ENCODE measurements around the gene PKD1L1.

PKD1L1 gene

GRCh38 chr7:47908720-47909119 is 39.5 kb downstream of the PKD1L1 start:
- no peak overlapping the region for H3K27ac Mint-ChIP-seq
- H3K4me3 Mint-ChIP-seq, result no peak overlapping the region
- H3K4me1 Mint-ChIP-seq (ENCODE audit: low read depth), result no peaks in the 10 kb centered on the region
- H3K36me3 Mint-ChIP-seq (ENCODE audit: low read depth), result no peaks in the 10 kb centered on the region
- peaks cover 4% of the 10 kb centered on the region for H3K27me3 Mint-ChIP-seq
- H3K9me3 Mint-ChIP-seq, result no peaks in the 10 kb centered on the region

GRCh38 chr7:47907981-47908616 is 40.2 kb downstream of the PKD1L1 start:
- H3K27ac Mint-ChIP-seq, result no peak overlapping the region
- H3K27me3 Mint-ChIP-seq, result peaks cover 4% of the 10 kb centered on the region
- H3K9me3 Mint-ChIP-seq, result no peaks in the 10 kb centered on the region
- no peaks in the 10 kb centered on the region for H3K36me3 Mint-ChIP-seq (ENCODE audit: low read depth)
- no peak overlapping the region for H3K4me3 Mint-ChIP-seq
- H3K4me1 Mint-ChIP-seq (ENCODE audit: low read depth), result no peaks in the 10 kb centered on the region

- Mint-ChIP-seq H3K9me3 (no peaks in the 10 kb centered on the region), H3K4me3 (no peak overlapping the region), H3K4me1 (ENCODE audit: low read depth) (no peaks in the 10 kb centered on the region), H3K27ac (no peak overlapping the region), H3K27me3 (peaks cover 4% of the 10 kb centered on the region), H3K36me3 (ENCODE audit: low read depth) (no peaks in the 10 kb centered on the region)
Observed at GRCh38 chr7:47906883-47907282, 41.4 kb downstream of the PKD1L1 start.

- Mint-ChIP-seq H3K27ac (no peak overlapping the region), H3K36me3 (ENCODE audit: low read depth) (no peaks in the 10 kb centered on the region), H3K27me3 (no peaks in the 10 kb centered on the region), H3K9me3 (no peaks in the 10 kb centered on the region), H3K4me1 (ENCODE audit: low read depth) (no peaks in the 10 kb centered on the region), H3K4me3 (no peak overlapping the region)
Observed at GRCh38 chr7:47905076-47905920, 43.0 kb downstream of the PKD1L1 start.

GRCh38 chr7:47902013-47902412 is 46.3 kb downstream of the PKD1L1 start:
- H3K4me1 Mint-ChIP-seq (ENCODE audit: low read depth), result no peaks in the 10 kb centered on the region
- no peak overlapping the region for H3K4me3 Mint-ChIP-seq
- no peaks in the 10 kb centered on the region for H3K9me3 Mint-ChIP-seq
- H3K27ac Mint-ChIP-seq, result no peak overlapping the region
- H3K27me3 Mint-ChIP-seq, result no peaks in the 10 kb centered on the region
- no peaks in the 10 kb centered on the region for H3K36me3 Mint-ChIP-seq (ENCODE audit: low read depth)

GRCh38 chr7:47901542-47901941 is 46.7 kb downstream of the PKD1L1 start:
- H3K27ac Mint-ChIP-seq, result no peak overlapping the region
- no peak overlapping the region for H3K4me3 Mint-ChIP-seq
- H3K4me1 Mint-ChIP-seq (ENCODE audit: low read depth), result no peaks in the 10 kb centered on the region
- no peaks in the 10 kb centered on the region for H3K9me3 Mint-ChIP-seq
- no peaks in the 10 kb centered on the region for H3K36me3 Mint-ChIP-seq (ENCODE audit: low read depth)
- H3K27me3 Mint-ChIP-seq, result no peaks in the 10 kb centered on the region

- Mint-ChIP-seq H3K36me3 (ENCODE audit: low read depth) (no peaks in the 10 kb centered on the region), H3K4me1 (ENCODE audit: low read depth) (no peaks in the 10 kb centered on the region), H3K27me3 (no peaks in the 10 kb centered on the region), H3K4me3 (no peak overlapping the region), H3K27ac (no peak overlapping the region), H3K9me3 (no peaks in the 10 kb centered on the region)
Observed at GRCh38 chr7:47897831-47898230, 50.4 kb downstream of the PKD1L1 start.

GRCh38 chr7:47896809-47897423 is 51.4 kb downstream of the PKD1L1 start:
- Mint-ChIP-seq H3K27ac (no peak overlapping the region), H3K4me3 (no peak overlapping the region), H3K9me3 (no peaks in the 10 kb centered on the region), H3K4me1 (ENCODE audit: low read depth) (no peaks in the 10 kb centered on the region), H3K27me3 (no peaks in the 10 kb centered on the region), H3K36me3 (ENCODE audit: low read depth) (no peaks in the 10 kb centered on the region)

- no peaks in the 10 kb centered on the region for H3K27me3 Mint-ChIP-seq
- no peaks in the 10 kb centered on the region for H3K9me3 Mint-ChIP-seq
- no peaks in the 10 kb centered on the region for H3K36me3 Mint-ChIP-seq (ENCODE audit: low read depth)
- no peak overlapping the region for H3K27ac Mint-ChIP-seq
- no peak overlapping the region for H3K4me3 Mint-ChIP-seq
- H3K4me1 Mint-ChIP-seq (ENCODE audit: low read depth), result no peaks in the 10 kb centered on the region
Observed at GRCh38 chr7:47895026-47895425, 53.2 kb downstream of the PKD1L1 start.

GRCh38 chr7:47893721-47894365 is 54.4 kb downstream of the PKD1L1 start:
- Mint-ChIP-seq H3K4me3 (no peak overlapping the region), H3K9me3 (no peaks in the 10 kb centered on the region), H3K27me3 (no peaks in the 10 kb centered on the region), H3K4me1 (ENCODE audit: low read depth) (no peaks in the 10 kb centered on the region), H3K27ac (no peak overlapping the region), H3K36me3 (ENCODE audit: low read depth) (no peaks in the 10 kb centered on the region)

- Mint-ChIP-seq H3K36me3 (ENCODE audit: low read depth) (no peaks in the 10 kb centered on the region), H3K27ac (no peak overlapping the region), H3K9me3 (no peaks in the 10 kb centered on the region), H3K4me3 (no peak overlapping the region), H3K27me3 (no peaks in the 10 kb centered on the region), H3K4me1 (ENCODE audit: low read depth) (no peaks in the 10 kb centered on the region)
Observed at GRCh38 chr7:47893238-47893637, 55.0 kb downstream of the PKD1L1 start.

GRCh38 chr7:47890606-47891005 is 57.7 kb downstream of the PKD1L1 start:
- no peak overlapping the region for H3K4me3 Mint-ChIP-seq
- H3K4me1 Mint-ChIP-seq (ENCODE audit: low read depth), result no peaks in the 10 kb centered on the region
- H3K9me3 Mint-ChIP-seq, result no peaks in the 10 kb centered on the region
- no peaks in the 10 kb centered on the region for H3K27me3 Mint-ChIP-seq
- no peak overlapping the region for H3K27ac Mint-ChIP-seq
- H3K36me3 Mint-ChIP-seq (ENCODE audit: low read depth), result no peaks in the 10 kb centered on the region

- Mint-ChIP-seq H3K9me3 (no peaks in the 10 kb centered on the region), H3K27ac (no peak overlapping the region), H3K4me1 (ENCODE audit: low read depth) (no peaks in the 10 kb centered on the region), H3K27me3 (no peaks in the 10 kb centered on the region), H3K36me3 (ENCODE audit: low read depth) (no peaks in the 10 kb centered on the region), H3K4me3 (no peak overlapping the region)
Observed at GRCh38 chr7:47890125-47890524, 58.1 kb downstream of the PKD1L1 start.

- no peaks in the 10 kb centered on the region for H3K27me3 Mint-ChIP-seq
- no peaks in the 10 kb centered on the region for H3K36me3 Mint-ChIP-seq (ENCODE audit: low read depth)
- no peak overlapping the region for H3K27ac Mint-ChIP-seq
- no peaks in the 10 kb centered on the region for H3K9me3 Mint-ChIP-seq
- H3K4me1 Mint-ChIP-seq (ENCODE audit: low read depth), result no peaks in the 10 kb centered on the region
- no peak overlapping the region for H3K4me3 Mint-ChIP-seq
Observed at GRCh38 chr7:47889723-47890122, 58.5 kb downstream of the PKD1L1 start.
